PFSK-1 (cell line): ENCODE measurements around the gene MYH14.

Experiments used
- FOXP2 ChIP-seq: optimal IDR thresholded peaks from 2 replicates; pipeline ENCODE3; 2011; ENCODE audit warnings: borderline replicate concordance, control low read depth, inconsistent platforms; ENCODE audit not compliant: insufficient read depth; ENCODE audit errors: extremely low read length, extremely low read depth
- POLR2AphosphoS5 ChIP-seq: IDR thresholded peaks from 2 replicates; pipeline ENCODE4 v1.6.1; 2012; ENCODE audit warnings: low read depth, mild to moderate bottlenecking, control low read depth, low read length, moderate library complexity
- REST ChIP-seq, 2 experiments: IDR thresholded peaks; 2 replicates each; pipeline versions ENCODE4 v1.6.1 to v1.8.0; 2011 to 2012; ENCODE audit warnings: low read depth in 2 of 2, low read length in 2 of 2, control low read depth in 1 of 2, inconsistent platforms in 1 of 2, mild to moderate bottlenecking in 1 of 2, moderate library complexity in 1 of 2; ENCODE audit not compliant: insufficient read depth in 1 of 2
- SIN3A ChIP-seq: IDR thresholded peaks from 2 replicates; pipeline ENCODE4 v1.6.1; 2012; ENCODE audit warnings: mild to moderate bottlenecking, low read length, moderate library complexity, borderline replicate concordance; ENCODE audit not compliant: insufficient read depth
- TAF1 ChIP-seq: IDR thresholded peaks from 2 replicates; pipeline ENCODE4 v1.6.1; 2012; ENCODE audit warnings: low read length, control low read depth, borderline replicate concordance; ENCODE audit not compliant: insufficient read depth

The MYH14 gene

GRCh38 chr19:50181121-50181520 lies 22.3 kb upstream of the MYH14 start:
- TF ChIP-seq SIN3A: no peak
- TF ChIP-seq FOXP2: no peak
- TF ChIP-seq REST (IDR thresholded peaks at IDR 0.05; ENCODE audit: insufficient read depth in 1 of 2, low read depth in 2 of 2, low read length in 2 of 2): no peak
- TF ChIP-seq TAF1: no peak
- no peak for TF ChIP-seq POLR2AphosphoS5

GRCh38 chr19:50184196-50184595 lies 19.2 kb upstream of the MYH14 start:
- no peak for TF ChIP-seq REST (IDR thresholded peaks at IDR 0.05; ENCODE audit: insufficient read depth in 1 of 2, low read depth in 2 of 2, low read length in 2 of 2)
- no peak for TF ChIP-seq POLR2AphosphoS5
- TF ChIP-seq TAF1: no peak
- no peak for TF ChIP-seq FOXP2
- no peak for TF ChIP-seq SIN3A

- TF ChIP-seq TAF1: no peak
- TF ChIP-seq POLR2AphosphoS5: no peak
- TF ChIP-seq REST (IDR thresholded peaks at IDR 0.05; ENCODE audit: insufficient read depth in 1 of 2, low read depth in 2 of 2, low read length in 2 of 2): no peak
- TF ChIP-seq FOXP2: no peak
- no peak for TF ChIP-seq SIN3A
These were observed 15.5 kb upstream of the MYH14 start for GRCh38 chr19:50187937-50188336.

GRCh38 chr19:50189331-50189730 lies 14.1 kb upstream of the MYH14 start:
- TF ChIP-seq POLR2AphosphoS5 (no peak), SIN3A (no peak), TAF1 (no peak)

- no peak for TF ChIP-seq TAF1
- no peak for TF ChIP-seq POLR2AphosphoS5
- no peak for TF ChIP-seq REST (IDR thresholded peaks at IDR 0.05; ENCODE audit: insufficient read depth in 1 of 2, low read depth in 2 of 2, low read length in 2 of 2)
- no peak for TF ChIP-seq SIN3A
- no peak for TF ChIP-seq FOXP2
These were observed 13.0 kb upstream of the MYH14 start for GRCh38 chr19:50190439-50190891.
